GM18517 (cell line): ENCODE data around the gene NBEAL2.
A peak's percentile ranks its signal among the peaks of the same experiment; 100 is the strongest.

Experiments
- ATAC-seq: cut with Tn5 transposase; IDR thresholded peaks from one replicate; pipeline ENCODE4 v1.9.1; 2021; ENCODE audit warnings: mild to moderate bottlenecking, moderate library complexity; ENCODE audit not compliant: unreplicated experiment

NBEAL2 gene

GRCh38 chr3:46942481-46943236 lies 36.8 kb upstream of the NBEAL2 start:
- ATAC-seq: no peak

GRCh38 chr3:46943237-46944187 lies 36.0 kb upstream of the NBEAL2 start:
- ATAC-seq: no peak

GRCh38 chr3:46944191-46944590 lies 35.3 kb upstream of the NBEAL2 start:
- no peak for ATAC-seq

GRCh38 chr3:46946416-46946815 lies 33.0 kb upstream of the NBEAL2 start:
- ATAC-seq: no peak

- no peak for ATAC-seq
Measured at GRCh38 chr3:46946856-46947545, 32.5 kb upstream of the NBEAL2 start.

GRCh38 chr3:46947546-46947901 lies 31.9 kb upstream of the NBEAL2 start:
- no peak for ATAC-seq

GRCh38 chr3:46947981-46948791 lies 31.3 kb upstream of the NBEAL2 start:
- ATAC-seq: no peak

GRCh38 chr3:46948830-46949671 lies 30.4 kb upstream of the NBEAL2 start:
- peak; percentile 43 for ATAC-seq

- no peak for ATAC-seq
Measured at GRCh38 chr3:46950177-46950576, 29.3 kb upstream of the NBEAL2 start.

- no peak for ATAC-seq
Measured at GRCh38 chr3:46950650-46951241, 28.7 kb upstream of the NBEAL2 start.

GRCh38 chr3:46952813-46953212 lies 26.7 kb upstream of the NBEAL2 start:
- ATAC-seq: no peak

GRCh38 chr3:46953234-46954010 lies 26.0 kb upstream of the NBEAL2 start:
- no peak for ATAC-seq

- ATAC-seq: no peak
Measured at GRCh38 chr3:46954178-46954577, 25.3 kb upstream of the NBEAL2 start.

GRCh38 chr3:46955157-46955556 lies 24.3 kb upstream of the NBEAL2 start:
- no peak for ATAC-seq

GRCh38 chr3:46955801-46956259 lies 23.6 kb upstream of the NBEAL2 start:
- ATAC-seq: no peak

GRCh38 chr3:46957092-46957820 lies 22.2 kb upstream of the NBEAL2 start:
- no peak for ATAC-seq

- ATAC-seq: no peak
Measured at GRCh38 chr3:46958467-46959160, 20.9 kb upstream of the NBEAL2 start.
